CD8-positive, alpha-beta memory T cell (primary cell): ENCODE measurements around the gene MAMDC4. TPM values are rescaled to one million over a fixed set of nuclear protein-coding genes. Genes with fewer than 3 reads are reported as not detected.

Experiments used
- CTCF ChIA-PET: fragments of 350-600 bp; sonication (Branson Sonifier 250); formaldehyde crosslinking; loops from one replicate; lab custom pipeline; 2021; ENCODE audit warnings: antibody characterized with exemption; lab: Charles Lee
- POLR2A ChIA-PET: fragments of 350-600 bp; sonication (Branson Sonifier 250); formaldehyde crosslinking; loops from one replicate; lab custom pipeline; 2021; ENCODE audit warnings: antibody characterized with exemption; lab: Charles Lee
- DNase-seq, 5 donors: peaks; one replicate each; pipeline versions ENCODE4 v3.0.0 to v3.0.0-alpha.2; 2020 to 2022; ENCODE audit warnings: mixed read lengths in 1 of 5
- H3K27ac ChIP-seq: one replicate; pipeline ENCODE4 v1.7.0; 2013; ENCODE audit warnings: low read depth, mild to moderate bottlenecking, low read length, moderate library complexity
- H3K27me3 ChIP-seq: 2 replicates; pipeline ENCODE4 v1.7.0; 2013; ENCODE audit warnings: low read length, mild to moderate bottlenecking; ENCODE audit not compliant: insufficient read depth, poor library complexity, severe bottlenecking
- H3K36me3 ChIP-seq: 2 replicates; pipeline ENCODE4 v1.7.0; 2013; ENCODE audit warnings: mild to moderate bottlenecking, low read length, moderate library complexity; ENCODE audit not compliant: insufficient read depth
- H3K4me1 ChIP-seq: 2 replicates; pipeline ENCODE4 v1.7.0; 2013; ENCODE audit warnings: mild to moderate bottlenecking, low read length, moderate library complexity; ENCODE audit not compliant: insufficient read depth
- H3K4me3 ChIP-seq: 2 replicates; pipeline ENCODE4 v1.7.0; 2013; ENCODE audit warnings: mild to moderate bottlenecking, low read length
- H3K9me3 ChIP-seq: 2 replicates; pipeline ENCODE4 v1.7.0; 2013; ENCODE audit warnings: mild to moderate bottlenecking, low read length
- H3K27ac Mint-ChIP-seq, 8 donors: one replicate each; pipeline ENCODE4 v1.8.0; 2020 to 2021; ENCODE audit warnings: mixed read lengths in 8 of 8, mild to moderate bottlenecking in 6 of 8, inconsistent platforms in 3 of 8, moderate library complexity in 3 of 8
- H3K27me3 Mint-ChIP-seq, 2 donors: one replicate each; pipeline ENCODE4 v1.8.0; 2020 to 2021; ENCODE audit warnings: mixed read lengths in 2 of 2, mild to moderate bottlenecking in 1 of 2, moderate library complexity in 1 of 2
- H3K36me3 Mint-ChIP-seq, 3 donors: one replicate each; pipeline ENCODE4 v1.8.0; 2020 to 2021; ENCODE audit warnings: mixed read lengths in 3 of 3, inconsistent platforms in 1 of 3, mild to moderate bottlenecking in 1 of 3
- H3K4me1 Mint-ChIP-seq, 3 donors: one replicate each; pipeline ENCODE4 v1.8.0; 2020 to 2021; ENCODE audit warnings: mixed read lengths in 3 of 3, inconsistent platforms in 1 of 3, mild to moderate bottlenecking in 1 of 3
- H3K4me3 Mint-ChIP-seq, 7 donors: one replicate each; pipeline ENCODE4 v1.8.0; 2020 to 2021; ENCODE audit warnings: mixed read lengths in 7 of 7, mild to moderate bottlenecking in 6 of 7, moderate library complexity in 4 of 7, inconsistent platforms in 2 of 7
- H3K9me3 Mint-ChIP-seq, 5 donors: one replicate each; pipeline ENCODE4 v1.8.0; 2020 to 2022; ENCODE audit warnings: mixed read lengths in 5 of 5, mild to moderate bottlenecking in 3 of 5, moderate library complexity in 2 of 5, inconsistent platforms in 1 of 5
- polyA plus RNA-seq: library from polyadenylated mRNA; unstranded; fragments of 300-500 nt; fragmentation: Illumina TruSeq; gene quantifications from one replicate; pipeline ENCODE4 v1.2.3, GENCODE V29; 2021
- total RNA-seq, 2 experiments: library from RNA; stranded (reverse); gene quantifications; one replicate each; pipeline ENCODE4 v1.2.3, GENCODE V29; 2021

MAMDC4 gene
- total and polyA plus RNA-seq, 3 experiments from 2014 or later, result 12.2 to 12.9 TPM; not detected in 1

- DNase-seq, result peak in 1 of 5 donors; percentile 39
- CTCF ChIA-PET, result interaction anchor here (1.1 to 1.3 kb wide), 2 partner anchors 15 to 17 kb away, joined by 3 to 5 read pairs; partner anchors contain the start of gene AJM1
- no peaks in the 10 kb centered on the region for H3K9me3 Mint-ChIP-seq
Observed at GRCh38 chr9:136826703-136827582, 25.2 kb upstream of the MAMDC4 start.

GRCh38 chr9:136827794-136828473, 24.2 kb upstream of the MAMDC4 start:
- H3K9me3 ChIP-seq, result no peaks in the 10 kb centered on the region
- ChIA-PET CTCF (interaction anchor here (1.1 to 1.2 kb wide), 2 partner anchors 16 to 34 kb away, joined by 3 read pairs; no protein-coding TSS in a partner anchor), POLR2A (no interaction called here)
- H3K27me3 ChIP-seq, result no peaks in the 10 kb centered on the region
- H3K27ac ChIP-seq, result no peak overlapping the region
- no peak overlapping the region for H3K4me3 ChIP-seq
- peak in 1 of 5 donors; percentile 38 for DNase-seq
- Mint-ChIP-seq H3K4me3 (no peak overlapping the region), H3K36me3 (peaks cover 0 to 69% (median 0%) of the 10 kb centered on the region in 3 donors), H3K4me1 (no peaks in the 10 kb centered on the region), H3K27ac (no peak overlapping the region), H3K27me3 (no peaks in the 10 kb centered on the region), H3K9me3 (no peaks in the 10 kb centered on the region)
- H3K4me1 ChIP-seq, result no peaks in the 10 kb centered on the region
- H3K36me3 ChIP-seq, result peaks cover 11% of the 10 kb centered on the region

More at GRCh38 chr9:136826703-136827582, 25.2 kb upstream of the MAMDC4 start:
- Histone ChIP-seq H3K27ac (no peak overlapping the region), H3K9me3 (no peaks in the 10 kb centered on the region), H3K4me3 (no peak overlapping the region), H3K27me3 (no peaks in the 10 kb centered on the region), H3K36me3 (peaks cover 11% of the 10 kb centered on the region), H3K4me1 (no peaks in the 10 kb centered on the region)
- Mint-ChIP-seq H3K27me3 (no peaks in the 10 kb centered on the region), H3K36me3 (peaks cover 0 to 62% (median 0%) of the 10 kb centered on the region in 3 donors), H3K4me1 (no peaks in the 10 kb centered on the region), H3K4me3 (no peak overlapping the region), H3K27ac (no peak overlapping the region)
- POLR2A ChIA-PET, result no interaction called here

- no peaks in the 10 kb centered on the region for H3K4me1 Mint-ChIP-seq
- Histone ChIP-seq H3K36me3 (peaks cover 7% of the 10 kb centered on the region), H3K27me3 (no peaks in the 10 kb centered on the region), H3K4me1 (no peaks in the 10 kb centered on the region), H3K4me3 (no peak overlapping the region), H3K9me3 (no peaks in the 10 kb centered on the region), H3K27ac (no peak overlapping the region)
- ChIA-PET CTCF (interaction anchor here (0.9 to 1.2 kb wide), 3 partner anchors 13 to 35 kb away, joined by 3 read pairs; partner anchors contain the start of gene AJM1), POLR2A (no interaction called here)
- H3K9me3 Mint-ChIP-seq, result no peaks in the 10 kb centered on the region
- H3K36me3 Mint-ChIP-seq, result peaks cover 0 to 64% (median 0%) of the 10 kb centered on the region in 3 donors
- no peak for DNase-seq
- H3K27me3 Mint-ChIP-seq, result no peaks in the 10 kb centered on the region
- H3K4me3 Mint-ChIP-seq, result no peak overlapping the region
- H3K27ac Mint-ChIP-seq, result no peak overlapping the region
Observed at GRCh38 chr9:136828474-136829140, 23.5 kb upstream of the MAMDC4 start.

GRCh38 chr9:136829412-136829811, 22.7 kb upstream of the MAMDC4 start:
- Histone ChIP-seq H3K36me3 (peaks cover 3% of the 10 kb centered on the region), H3K4me1 (no peaks in the 10 kb centered on the region), H3K27me3 (no peaks in the 10 kb centered on the region), H3K27ac (no peak overlapping the region), H3K4me3 (no peak overlapping the region), H3K9me3 (no peaks in the 10 kb centered on the region)
- POLR2A ChIA-PET, result no interaction called here
- Mint-ChIP-seq H3K27ac (no peak overlapping the region), H3K4me3 (no peak overlapping the region), H3K9me3 (no peaks in the 10 kb centered on the region), H3K4me1 (peaks cover 0 to 2% (median 0%) of the 10 kb centered on the region in 3 donors), H3K36me3 (peaks cover 0 to 65% (median 3%) of the 10 kb centered on the region in 3 donors), H3K27me3 (no peaks in the 10 kb centered on the region)
- DNase-seq, result no peak
- CTCF ChIA-PET, result interaction anchor here (0.9 to 1.1 kb wide), 2 partner anchors 13 to 29 kb away, joined by 3 read pairs; partner anchors contain the start of gene AJM1

GRCh38 chr9:136829981-136830885, 21.9 kb upstream of the MAMDC4 start:
- H3K4me1 ChIP-seq, result no peaks in the 10 kb centered on the region
- Mint-ChIP-seq H3K9me3 (no peaks in the 10 kb centered on the region), H3K4me3 (peak overlapping the region in 1 of 7 donors; percentile 9), H3K27ac (no peak overlapping the region), H3K27me3 (no peaks in the 10 kb centered on the region), H3K36me3 (peaks cover 0 to 58% (median 3%) of the 10 kb centered on the region in 3 donors), H3K4me1 (peaks cover 0 to 2% (median 0%) of the 10 kb centered on the region in 3 donors)
- ChIA-PET POLR2A (no interaction called here), CTCF (interaction anchor here (1.1 kb wide), 1 partner anchor 12 kb away, joined by 3 read pairs; the partner anchor contains the start of gene AJM1)
- DNase-seq, result peak in 1 of 5 donors; percentile 45
- no peak overlapping the region for H3K4me3 ChIP-seq
- no peaks in the 10 kb centered on the region for H3K27me3 ChIP-seq
- peaks cover 3% of the 10 kb centered on the region for H3K36me3 ChIP-seq
- no peak overlapping the region for H3K27ac ChIP-seq
- no peaks in the 10 kb centered on the region for H3K9me3 ChIP-seq

GRCh38 chr9:136831002-136831719, 21.0 kb upstream of the MAMDC4 start:
- Histone ChIP-seq H3K27me3 (no peaks in the 10 kb centered on the region), H3K9me3 (no peaks in the 10 kb centered on the region), H3K27ac (no peak overlapping the region), H3K36me3 (no peaks in the 10 kb centered on the region), H3K4me1 (no peaks in the 10 kb centered on the region), H3K4me3 (no peak overlapping the region)
- DNase-seq, result no peak
- peaks cover 0 to 2% (median 0%) of the 10 kb centered on the region in 3 donors for H3K4me1 Mint-ChIP-seq
- no peaks in the 10 kb centered on the region for H3K9me3 Mint-ChIP-seq
- CTCF ChIA-PET, result interaction anchor here (3.4 kb wide), 1 partner anchor 11 kb away, joined by 12 read pairs; the partner anchor contains the start of gene AJM1
- POLR2A ChIA-PET, result no interaction called here
- H3K4me3 Mint-ChIP-seq, result no peak overlapping the region
- no peak overlapping the region for H3K27ac Mint-ChIP-seq
- H3K36me3 Mint-ChIP-seq, result peaks cover 0 to 51% (median 3%) of the 10 kb centered on the region in 3 donors
- H3K27me3 Mint-ChIP-seq, result no peaks in the 10 kb centered on the region
